C4-2B (cell line): ENCODE results near the gene LOXL1.
"Not testable (repeated sequence)": the region's sequence is repeated elsewhere in the genome, so short reads cannot be mapped to it uniquely, and the experiment has no call there.

Experiments
- ZFX ChIP-seq: fragments of 450-650 bp; IDR thresholded peaks from 2 replicates; pipeline ENCODE4 v1.6.1; 2017
- TF ChIP-seq, protein P1 (sequence below): fragments of 450-650 bp; conservative IDR thresholded peaks from 2 replicates; pipeline ENCODE4 v1.5.1; 2017; ENCODE audit warnings: mild to moderate bottlenecking

DNA sequence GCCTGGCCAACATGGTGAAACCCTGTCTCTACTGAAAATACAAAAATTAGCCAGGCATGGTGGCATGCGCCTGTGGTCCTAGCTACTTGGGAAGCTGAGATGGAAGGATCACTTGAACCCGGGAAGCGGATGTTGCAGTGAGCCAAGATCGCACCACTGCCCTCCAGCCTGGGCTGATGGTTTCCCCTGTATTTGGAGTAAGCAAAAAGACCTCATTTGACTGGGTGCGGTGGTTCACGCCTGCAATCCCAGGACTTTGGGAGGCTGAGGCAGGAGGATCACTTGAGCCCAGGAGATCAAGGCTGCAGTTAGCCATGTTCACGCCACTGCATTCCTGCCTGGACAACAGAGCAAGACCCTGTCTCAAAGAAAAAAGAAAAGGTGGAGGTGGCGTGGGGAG is 12.3 kb downstream of the LOXL1 start:
- TF ChIP-seq, protein P1, sequence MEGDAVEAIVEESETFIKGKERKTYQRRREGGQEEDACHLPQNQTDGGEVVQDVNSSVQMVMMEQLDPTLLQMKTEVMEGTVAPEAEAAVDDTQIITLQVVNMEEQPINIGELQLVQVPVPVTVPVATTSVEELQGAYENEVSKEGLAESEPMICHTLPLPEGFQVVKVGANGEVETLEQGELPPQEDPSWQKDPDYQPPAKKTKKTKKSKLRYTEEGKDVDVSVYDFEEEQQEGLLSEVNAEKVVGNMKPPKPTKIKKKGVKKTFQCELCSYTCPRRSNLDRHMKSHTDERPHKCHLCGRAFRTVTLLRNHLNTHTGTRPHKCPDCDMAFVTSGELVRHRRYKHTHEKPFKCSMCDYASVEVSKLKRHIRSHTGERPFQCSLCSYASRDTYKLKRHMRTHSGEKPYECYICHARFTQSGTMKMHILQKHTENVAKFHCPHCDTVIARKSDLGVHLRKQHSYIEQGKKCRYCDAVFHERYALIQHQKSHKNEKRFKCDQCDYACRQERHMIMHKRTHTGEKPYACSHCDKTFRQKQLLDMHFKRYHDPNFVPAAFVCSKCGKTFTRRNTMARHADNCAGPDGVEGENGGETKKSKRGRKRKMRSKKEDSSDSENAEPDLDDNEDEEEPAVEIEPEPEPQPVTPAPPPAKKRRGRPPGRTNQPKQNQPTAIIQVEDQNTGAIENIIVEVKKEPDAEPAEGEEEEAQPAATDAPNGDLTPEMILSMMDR: not testable (repeated sequence)
- not testable (repeated sequence) for TF ChIP-seq ZFX
